ENCODE measurements around the gene SEC61A1.

Gene SEC61A1

DNA sequence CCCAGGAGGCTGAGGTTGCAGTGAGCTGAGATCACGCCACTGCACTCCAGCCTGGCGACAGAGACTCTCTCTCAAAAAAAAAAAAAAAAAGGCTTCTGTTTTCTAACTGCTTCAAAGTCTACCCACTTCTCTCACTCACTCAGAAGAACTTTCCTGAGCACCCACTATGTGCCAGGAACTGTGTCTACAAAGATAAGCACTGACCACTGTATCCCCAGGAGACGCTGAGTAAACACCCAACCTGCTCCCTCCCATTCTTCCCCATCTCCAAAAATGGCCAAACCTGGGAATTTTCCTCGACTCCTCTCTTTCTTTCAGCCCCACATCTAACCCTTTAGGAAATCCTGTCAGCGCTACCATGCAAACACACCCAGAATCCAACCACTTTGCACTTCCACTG lies 58.9 kb downstream of the SEC61A1 start:
- DNase-seq (ENCODE audit: low read depth in 2 of 3, low spot score in 2 of 3), result no peak

- peak in 1 of 3 experiments; percentile 13 for DNase-seq (ENCODE audit: low read depth in 2 of 3, low spot score in 2 of 3)
Observed at GRCh38 chr3:128112357-128112968, 60.2 kb downstream of the SEC61A1 start.

- DNase-seq (ENCODE audit: low read depth in 2 of 3, low spot score in 2 of 3), result no peak
Observed at GRCh38 chr3:128113817-128114794, 61.9 kb downstream of the SEC61A1 start.
